Islet precursor cell (in vitro differentiated cells): Measurements from ENCODE around the gene CADPS2.

Experiments used
- DNase-seq: peaks from one replicate; pipeline ENCODE4 v3.0.0-alpha.2; 2018

Gene CADPS2

GRCh38 chr7:122429926-122430325 is 456.3 kb downstream of the CADPS2 start:
- DNase-seq = no peak

GRCh38 chr7:122425731-122426130 is 460.5 kb downstream of the CADPS2 start:
- DNase-seq = no peak

GRCh38 chr7:122423591-122423990 is 462.7 kb downstream of the CADPS2 start:
- DNase-seq = no peak

- no peak for DNase-seq
Measured at GRCh38 chr7:122416336-122416735, 469.9 kb downstream of the CADPS2 start.

- DNase-seq = no peak
Measured at GRCh38 chr7:122415510-122415909, 470.8 kb downstream of the CADPS2 start.

GRCh38 chr7:122413339-122413738 is 472.9 kb downstream of the CADPS2 start:
- DNase-seq = no peak

GRCh38 chr7:122412883-122413282 is 473.4 kb downstream of the CADPS2 start:
- peak; percentile 76 for DNase-seq

- DNase-seq = no peak
Measured at GRCh38 chr7:122412441-122412840, 473.8 kb downstream of the CADPS2 start.

- DNase-seq = no peak
Measured at GRCh38 chr7:122407195-122407594, 479.1 kb downstream of the CADPS2 start.

GRCh38 chr7:122403113-122403512 is 483.1 kb downstream of the CADPS2 start:
- DNase-seq = no peak

- DNase-seq = no peak
Measured at GRCh38 chr7:122402235-122402634, 484.0 kb downstream of the CADPS2 start.

GRCh38 chr7:122397381-122397780 is 488.9 kb downstream of the CADPS2 start:
- DNase-seq = no peak

GRCh38 chr7:122394512-122394911 is 491.7 kb downstream of the CADPS2 start:
- no peak for DNase-seq

GRCh38 chr7:122384528-122384927 is 501.7 kb downstream of the CADPS2 start:
- DNase-seq = no peak

GRCh38 chr7:122383934-122384333 is 502.3 kb downstream of the CADPS2 start:
- peak; percentile 78 for DNase-seq

- DNase-seq = no peak
Measured at GRCh38 chr7:122380992-122381391, 505.3 kb downstream of the CADPS2 start.

GRCh38 chr7:122379491-122379890 is 506.8 kb downstream of the CADPS2 start:
- DNase-seq = no peak

- no peak for DNase-seq
Measured at GRCh38 chr7:122369756-122370155, 516.5 kb downstream of the CADPS2 start.

GRCh38 chr7:122364761-122365280 is 521.4 kb downstream of the CADPS2 start:
- no peak for DNase-seq

GRCh38 chr7:122363144-122363543 is 523.1 kb downstream of the CADPS2 start:
- no peak for DNase-seq

- no peak for DNase-seq
Measured at GRCh38 chr7:122362473-122362872, 523.8 kb downstream of the CADPS2 start.

GRCh38 chr7:122354656-122355055 is 531.6 kb downstream of the CADPS2 start:
- no peak for DNase-seq

- peak; percentile 80 for DNase-seq
Measured at GRCh38 chr7:122352454-122352853, 533.8 kb downstream of the CADPS2 start.

- DNase-seq = no peak
Measured at GRCh38 chr7:122350701-122351100, 535.6 kb downstream of the CADPS2 start.

GRCh38 chr7:122344303-122344620 is 542.0 kb downstream of the CADPS2 start:
- no peak for DNase-seq
